Right lobe of liver (tissue), 6 donors: ENCODE measurements around the gene MSMP. TPM values are rescaled to one million over a fixed set of nuclear protein-coding genes. Genes with fewer than 3 reads are reported as not detected.
A peak's percentile ranks its signal among the peaks of the same experiment; 100 is the strongest.

Experiments
- ATAC-seq, 4 donors: fragments of 200-7000 bp; cut with Tn5 transposase; one replicate each; pipeline ENCODE4 v1.9.1; 2020; ENCODE audit warnings: mild to moderate bottlenecking in 4 of 4, moderate library complexity in 4 of 4
- DNase-seq, 3 donors: peaks; one replicate each; pipeline ENCODE4 v3.0.0-alpha.2; 2020
- H3K27ac ChIP-seq, 3 donors: fragments of 200-600 bp; one replicate each; pipeline ENCODE4 v1.8.0; 2022
- H3K27me3 ChIP-seq, 2 donors: fragments of 200-600 bp; one replicate each; pipeline ENCODE4 v1.8.0; 2022
- H3K36me3 ChIP-seq, 4 donors: fragments of 200-600 bp; sonication (generic) in 1 of 4; one replicate each; pipeline versions ENCODE4 v1.5.1 to v1.8.0; 2017 to 2022; ENCODE audit warnings: control low read depth in 1 of 4
- H3K4me1 ChIP-seq, 4 donors: fragments of 200-600 bp; sonication (generic) in 1 of 4; one replicate each; pipeline versions ENCODE4 v1.5.1 to v1.8.0; 2017 to 2022; ENCODE audit warnings: control low read depth in 1 of 4
- H3K4me3 ChIP-seq, 3 donors: fragments of 200-600 bp; one replicate each; pipeline ENCODE4 v1.8.0; 2022
- H3K9me3 ChIP-seq, 4 donors: fragments of 200-600 bp; sonication (generic) in 1 of 4; one replicate each; pipeline versions ENCODE4 v1.5.1 to v1.8.0; 2017 to 2022; ENCODE audit warnings: control low read depth in 1 of 4
- POLR2A ChIP-seq: fragments of 450-650 bp; IDR thresholded peaks from one replicate; pipeline ENCODE4 v1.6.1; 2017; ENCODE audit warnings: antibody characterized with exemption, mild to moderate bottlenecking
- WGBS: methylation state at CpG from one replicate; pipeline ENCODE4 v1.1.6; 2018; ENCODE audit warnings: low coverage, low lambda C conversion rate; ENCODE audit not compliant: insufficient coverage; ENCODE audit errors: missing lambda C conversion rate; 5-methylcytosine and 5-hydroxymethylcytosine counted together
- intact Hi-C, 2 donors: fragments of 100-400 bp; cut with DNase I; formaldehyde crosslinking; loops; one replicate each; pipeline versions ENCODE4 v1.11.2 to v1.14.1; 2022
- total RNA-seq, 6 experiments: library from RNA; depleted of rRNA in 2 of 6; stranded (reverse); fragments of >200 nt in 2 of 6; fragmentation: NEBNext Ultra II Directional in 3 of 6; extraction: Animal tissue kit (Norgen Biotek cat#: 25700) in 3 of 6; gene quantifications; one replicate each; pipeline versions ENCODE4 v1.1.0 to v1.2.4, GENCODE V29; 2016 to 2023
- TF ChIP-seq, protein P1 (sequence below), 4 donors: fragments of 200-600 bp in 3 of 4; fragments of 450-650 bp in 1 of 4; IDR thresholded peaks; one replicate each; pipeline versions ENCODE4 v1.5.1 to v1.8.0; 2016 to 2022; ENCODE audit warnings: antibody characterized with exemption in 4 of 4, mild to moderate bottlenecking in 2 of 4
- donor health status: DM: no; HTN: yes; CAD: no.
- donor health status: DM: no; HTN: no; CAD: no.
- donor health status: DM: no; HTN: no; CAD: no.
- donor health status: DM: no; HTN: yes; CAD: no.
- donor health status: DM: no; HTN: yes; CAD: no.

The MSMP gene
- total RNA-seq, 6 experiments from 2014 or later: not detected

DNA sequence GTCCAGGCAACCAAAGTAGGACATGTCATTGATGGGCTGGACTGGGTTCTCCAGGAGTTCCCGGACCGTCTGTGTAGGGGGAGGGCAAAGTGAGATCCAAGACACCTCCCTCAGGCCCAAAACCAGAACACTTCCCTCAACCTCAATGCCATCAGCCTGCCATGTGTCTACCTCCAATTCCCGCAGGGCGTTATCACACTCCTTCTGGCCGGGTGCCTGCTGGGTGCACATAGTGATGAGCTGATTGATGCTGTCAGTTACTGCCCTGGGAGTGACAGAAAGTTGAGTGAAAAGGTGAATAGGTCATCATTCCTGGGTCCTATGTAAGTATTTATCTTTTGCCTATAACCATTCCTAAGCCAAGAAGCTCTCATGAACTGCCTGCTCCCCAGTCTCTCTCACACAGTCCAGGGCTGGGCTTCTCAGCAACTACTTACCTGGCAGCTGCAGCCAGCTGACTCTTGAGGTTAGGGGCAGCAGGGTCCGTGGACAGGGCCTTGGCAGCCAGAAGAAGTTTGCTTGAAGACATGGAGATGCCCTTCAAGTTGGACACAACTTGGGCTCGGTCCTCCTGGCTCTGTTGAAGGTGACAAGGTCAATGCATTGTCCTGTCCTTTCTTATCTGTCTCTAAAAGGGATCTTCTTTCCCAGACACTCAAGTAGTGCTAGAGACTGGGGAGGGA lies 43.1 kb downstream of the MSMP start:
- no peaks in the 10 kb centered on the region for H3K27me3 ChIP-seq
- H3K36me3 ChIP-seq: peaks cover 46 to 98% (median 76%) of the 10 kb centered on the region in 4 donors
- H3K4me1 ChIP-seq: no peaks in the 10 kb centered on the region
- no peak for TF ChIP-seq POLR2A
- intact Hi-C loops: no loop called here
- DNase-seq: no peak
- no peak overlapping the region for H3K27ac ChIP-seq
- H3K4me3 ChIP-seq: no peak overlapping the region
- no peaks in the 10 kb centered on the region for H3K9me3 ChIP-seq
- ATAC-seq: no peak
- 78% methylated on average over 7 of the region's 7 CpGs for WGBS

DNA sequence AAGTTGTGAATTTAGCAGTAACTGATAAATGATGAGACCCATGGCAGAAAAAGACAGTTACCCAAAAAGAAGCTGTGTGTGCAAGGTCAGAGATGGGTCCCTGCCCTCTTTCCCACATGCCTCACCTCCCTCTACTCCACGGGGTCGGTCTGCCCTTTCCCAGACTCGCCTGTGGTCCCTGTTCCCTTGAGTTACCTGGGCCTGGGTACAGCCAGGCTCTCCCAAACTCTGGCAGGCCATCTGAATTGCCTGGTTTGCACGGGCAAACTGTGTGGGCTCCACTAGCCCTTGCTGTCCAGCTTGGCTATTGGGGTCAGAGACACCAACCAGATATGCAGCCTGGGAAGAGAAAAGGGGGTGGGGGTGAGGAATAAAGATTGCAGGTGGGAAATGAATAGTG lies 45.9 kb downstream of the MSMP start:
- intact Hi-C loops: no loop called here
- Histone ChIP-seq H3K9me3 (no peaks in the 10 kb centered on the region), H3K27me3 (no peaks in the 10 kb centered on the region), H3K4me1 (no peaks in the 10 kb centered on the region), H3K36me3 (peaks cover 46 to 98% (median 69%) of the 10 kb centered on the region in 4 donors), H3K4me3 (no peak overlapping the region), H3K27ac (no peak overlapping the region)
- no peak for ATAC-seq
- TF ChIP-seq, protein P1, sequence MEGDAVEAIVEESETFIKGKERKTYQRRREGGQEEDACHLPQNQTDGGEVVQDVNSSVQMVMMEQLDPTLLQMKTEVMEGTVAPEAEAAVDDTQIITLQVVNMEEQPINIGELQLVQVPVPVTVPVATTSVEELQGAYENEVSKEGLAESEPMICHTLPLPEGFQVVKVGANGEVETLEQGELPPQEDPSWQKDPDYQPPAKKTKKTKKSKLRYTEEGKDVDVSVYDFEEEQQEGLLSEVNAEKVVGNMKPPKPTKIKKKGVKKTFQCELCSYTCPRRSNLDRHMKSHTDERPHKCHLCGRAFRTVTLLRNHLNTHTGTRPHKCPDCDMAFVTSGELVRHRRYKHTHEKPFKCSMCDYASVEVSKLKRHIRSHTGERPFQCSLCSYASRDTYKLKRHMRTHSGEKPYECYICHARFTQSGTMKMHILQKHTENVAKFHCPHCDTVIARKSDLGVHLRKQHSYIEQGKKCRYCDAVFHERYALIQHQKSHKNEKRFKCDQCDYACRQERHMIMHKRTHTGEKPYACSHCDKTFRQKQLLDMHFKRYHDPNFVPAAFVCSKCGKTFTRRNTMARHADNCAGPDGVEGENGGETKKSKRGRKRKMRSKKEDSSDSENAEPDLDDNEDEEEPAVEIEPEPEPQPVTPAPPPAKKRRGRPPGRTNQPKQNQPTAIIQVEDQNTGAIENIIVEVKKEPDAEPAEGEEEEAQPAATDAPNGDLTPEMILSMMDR (IDR thresholded peaks at IDR 0.05): no peak
- TF ChIP-seq POLR2A: no peak
- 97% methylated on average over 3 of the region's 4 CpGs for WGBS
- DNase-seq: no peak

DNA sequence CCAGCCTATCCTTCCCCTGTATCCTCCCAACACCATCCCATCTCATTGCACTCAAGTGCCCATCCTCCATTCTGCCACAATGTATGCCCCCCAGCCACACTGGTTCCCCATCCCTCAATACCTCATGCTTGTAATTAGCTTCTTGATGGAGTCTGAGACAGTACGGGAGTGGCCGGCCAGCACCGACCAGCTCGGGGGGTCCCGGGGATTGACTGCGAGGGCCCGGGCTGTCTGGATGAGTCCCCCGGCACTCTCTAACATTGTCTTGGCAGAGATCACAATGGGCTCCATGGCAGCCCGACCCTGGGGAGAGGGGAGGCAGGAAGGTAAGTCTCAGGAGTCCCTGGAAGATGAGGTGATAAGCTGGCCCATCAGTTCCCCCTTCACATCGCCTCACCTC lies 47.1 kb downstream of the MSMP start:
- no peak for TF ChIP-seq POLR2A
- TF ChIP-seq, protein P1 (IDR thresholded peaks at IDR 0.05): no peak
- DNase-seq (no peak), ATAC-seq (no peak)
- no peak overlapping the region for H3K27ac ChIP-seq
- peaks cover 49 to 98% (median 73%) of the 10 kb centered on the region in 4 donors for H3K36me3 ChIP-seq
- no peak overlapping the region for H3K4me3 ChIP-seq
- H3K9me3 ChIP-seq: no peaks in the 10 kb centered on the region
- H3K4me1 ChIP-seq: no peaks in the 10 kb centered on the region
- 83% methylated on average over 3 of the region's 10 CpGs for WGBS
- no peaks in the 10 kb centered on the region for H3K27me3 ChIP-seq
- intact Hi-C loops: no loop called here

DNA sequence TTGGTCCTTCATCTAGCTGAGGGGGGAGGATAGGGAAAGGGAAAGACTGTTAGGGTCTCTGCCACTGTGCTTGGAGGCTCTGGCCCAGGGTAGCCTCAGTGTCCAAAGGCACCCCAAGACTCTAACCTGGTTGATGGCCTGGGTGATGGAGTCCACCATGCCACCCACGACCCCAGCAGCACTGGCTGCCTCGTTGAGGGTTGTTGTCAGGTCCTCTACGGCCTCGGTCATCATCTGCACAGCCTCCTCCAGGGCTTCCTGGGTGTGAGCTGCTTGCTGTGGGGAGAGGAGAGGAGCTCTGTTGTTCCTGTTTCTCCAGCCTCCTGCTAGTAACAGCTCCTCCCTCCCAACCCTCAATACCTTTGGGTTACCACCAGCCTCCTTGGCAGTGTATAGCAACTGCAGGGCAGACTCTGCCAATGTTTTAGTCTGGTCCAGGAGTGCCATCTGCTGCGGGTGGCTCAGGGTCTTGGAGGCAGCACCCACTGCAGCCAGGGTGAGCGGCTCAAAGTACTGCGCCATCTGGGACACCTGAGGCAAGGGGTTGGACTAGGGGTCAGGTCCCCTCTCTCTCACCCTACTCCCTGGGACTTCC lies 48.1 kb downstream of the MSMP start:
- Histone ChIP-seq H3K36me3 (peaks cover 52 to 98% (median 75%) of the 10 kb centered on the region in 4 donors), H3K4me1 (no peaks in the 10 kb centered on the region), H3K27me3 (no peaks in the 10 kb centered on the region), H3K4me3 (no peak overlapping the region), H3K27ac (no peak overlapping the region), H3K9me3 (no peaks in the 10 kb centered on the region)
- DNase-seq (no peak), ATAC-seq (no peak)
- TF ChIP-seq, protein P1 (IDR thresholded peaks at IDR 0.05): no peak
- TF ChIP-seq POLR2A: no peak
- intact Hi-C loops: no loop called here
- WGBS: no CpG with 5 or more reads among the region's 7 CpGs

DNA sequence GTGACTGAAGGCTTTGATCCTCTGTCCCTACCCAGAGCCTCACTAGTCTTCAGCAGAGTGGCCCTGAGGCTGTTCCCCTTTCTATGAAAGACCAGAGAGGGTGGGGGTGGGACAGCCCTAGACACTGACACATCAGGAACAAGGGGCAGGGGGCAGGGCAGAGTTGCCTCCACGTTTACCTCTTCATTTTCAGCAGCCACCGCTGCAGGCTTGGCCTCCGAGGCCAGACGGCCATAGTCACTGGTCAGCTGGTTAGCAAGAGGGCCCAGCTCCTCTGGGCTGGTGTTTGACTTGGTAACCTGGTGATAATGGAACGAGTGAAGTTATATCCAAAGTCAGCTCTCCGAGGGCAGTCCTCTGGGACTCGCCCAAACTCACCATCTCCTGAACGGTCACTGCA lies 48.7 kb downstream of the MSMP start:
- no peak overlapping the region for H3K27ac ChIP-seq
- H3K9me3 ChIP-seq: no peaks in the 10 kb centered on the region
- H3K36me3 ChIP-seq: peaks cover 55 to 98% (median 75%) of the 10 kb centered on the region in 4 donors
- TF ChIP-seq, protein P1 (IDR thresholded peaks at IDR 0.05): no peak
- TF ChIP-seq POLR2A: no peak
- no peaks in the 10 kb centered on the region for H3K4me1 ChIP-seq
- no peaks in the 10 kb centered on the region for H3K27me3 ChIP-seq
- intact Hi-C loops: no loop called here
- peak in 1 of 4 donors; percentile 8 for ATAC-seq
- no CpG with 5 or more reads among the region's 8 CpGs for WGBS
- no peak overlapping the region for H3K4me3 ChIP-seq
- no peak for DNase-seq
